Activated naive CD4-positive, alpha-beta T cell treated with anti-CD3 and anti-CD28 coated beads, Interleukin-2, amount 50 U/mL, for 72 hours (primary cell): ENCODE data around the gene NEDD4L. TPM values are rescaled to one million over a fixed set of nuclear protein-coding genes. Genes with fewer than 3 reads are reported as not detected.
"Not testable (repeated sequence)": the region's sequence is repeated elsewhere in the genome, so short reads cannot be mapped to it uniquely, and the experiment has no call there.

Experiments
- ATAC-seq, 2 donors: fragments of 150-1000 bp; cut with Tn5 transposase; 2 replicates each; pipeline ENCODE4 v1.10.0; 2021; ENCODE audit warnings: mild to moderate bottlenecking in 2 of 2, moderate library complexity in 2 of 2
- DNase-seq, 2 donors: peaks; one replicate each; pipeline ENCODE4 v3.0.0; 2021 to 2022; ENCODE audit warnings: low spot score in 2 of 2
- H3K27ac Mint-ChIP-seq, 2 donors: one replicate each; pipeline ENCODE4 v1.8.0; 2022; ENCODE audit warnings: mild to moderate bottlenecking in 2 of 2, mixed read lengths in 2 of 2
- H3K36me3 Mint-ChIP-seq, 2 donors: one replicate each; pipeline ENCODE4 v1.8.0; 2022; ENCODE audit warnings: mixed read lengths in 2 of 2
- H3K9me3 Mint-ChIP-seq, 2 donors: one replicate each; pipeline ENCODE4 v1.8.0; 2022; ENCODE audit warnings: mixed read lengths in 2 of 2
- total RNA-seq, 2 donors: library from RNA; stranded (reverse); gene quantifications; one replicate each; pipeline ENCODE4 v1.2.3, GENCODE V29; 2022

Gene NEDD4L
- total RNA-seq, 2 donors from 2014 or later = 1.7 to 8.3 TPM

DNA sequence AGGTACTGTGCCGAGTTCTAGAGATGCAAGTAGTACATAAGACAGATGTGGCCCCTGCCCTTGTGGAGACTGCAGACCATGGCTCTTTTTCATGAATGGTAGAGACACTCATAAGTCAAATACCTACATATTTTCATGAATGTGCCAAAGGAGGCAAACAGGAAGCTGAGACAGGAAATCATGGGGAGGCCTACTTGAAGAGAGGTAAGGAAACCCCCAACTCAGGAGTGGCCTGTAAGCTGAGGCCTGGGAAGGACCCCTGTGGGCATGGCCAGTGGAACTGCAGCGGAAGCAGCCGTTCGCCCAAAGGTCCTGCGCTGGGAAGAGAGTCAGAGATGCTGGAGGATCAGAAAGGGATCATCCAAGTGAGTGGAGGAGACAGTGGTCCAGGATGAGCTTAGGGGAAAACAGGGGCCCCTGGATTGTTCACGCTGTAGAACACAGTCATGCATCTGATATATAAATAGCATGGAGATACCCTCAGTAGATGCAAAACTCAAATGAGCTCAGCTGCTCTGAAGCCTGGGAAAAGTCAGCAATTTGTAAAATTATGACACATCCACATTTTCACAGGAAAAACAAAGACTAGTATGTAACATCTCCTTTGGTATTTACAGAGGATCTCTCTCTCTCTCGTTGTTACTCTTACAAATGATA lies 228.9 kb downstream of the NEDD4L start:
- Mint-ChIP-seq H3K9me3 (peaks cover 0 to 5% of the 10 kb centered on the region in 2 donors), H3K27ac (no peak overlapping the region), H3K36me3 (peaks cover 0 to 6% of the 10 kb centered on the region in 2 donors)
- ATAC-seq (no peak), DNase-seq (no peak)

DNA sequence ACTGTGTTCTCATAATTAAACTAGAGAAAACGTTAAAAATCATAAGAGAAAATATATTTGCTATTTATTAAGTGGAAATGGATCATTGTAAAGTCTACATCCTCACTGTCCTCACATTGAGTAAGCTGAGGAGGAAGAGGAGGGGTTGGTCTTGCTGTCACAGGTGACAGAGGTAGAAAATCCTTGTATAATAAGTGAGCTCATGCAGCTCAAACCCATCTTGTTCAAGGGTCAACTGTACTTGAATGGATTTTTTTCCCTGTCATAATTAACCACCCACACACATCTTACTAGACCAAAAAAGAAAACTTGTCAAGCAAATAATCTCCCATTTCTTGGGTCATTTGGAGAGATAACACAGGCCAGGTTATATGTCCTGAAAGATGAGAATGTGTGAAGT lies 231.2 kb downstream of the NEDD4L start:
- Mint-ChIP-seq H3K36me3 (peaks cover 0 to 6% of the 10 kb centered on the region in 2 donors), H3K27ac (no peak overlapping the region), H3K9me3 (peaks cover 0 to 5% of the 10 kb centered on the region in 2 donors)
- ATAC-seq (no peak), DNase-seq (no peak)

DNA sequence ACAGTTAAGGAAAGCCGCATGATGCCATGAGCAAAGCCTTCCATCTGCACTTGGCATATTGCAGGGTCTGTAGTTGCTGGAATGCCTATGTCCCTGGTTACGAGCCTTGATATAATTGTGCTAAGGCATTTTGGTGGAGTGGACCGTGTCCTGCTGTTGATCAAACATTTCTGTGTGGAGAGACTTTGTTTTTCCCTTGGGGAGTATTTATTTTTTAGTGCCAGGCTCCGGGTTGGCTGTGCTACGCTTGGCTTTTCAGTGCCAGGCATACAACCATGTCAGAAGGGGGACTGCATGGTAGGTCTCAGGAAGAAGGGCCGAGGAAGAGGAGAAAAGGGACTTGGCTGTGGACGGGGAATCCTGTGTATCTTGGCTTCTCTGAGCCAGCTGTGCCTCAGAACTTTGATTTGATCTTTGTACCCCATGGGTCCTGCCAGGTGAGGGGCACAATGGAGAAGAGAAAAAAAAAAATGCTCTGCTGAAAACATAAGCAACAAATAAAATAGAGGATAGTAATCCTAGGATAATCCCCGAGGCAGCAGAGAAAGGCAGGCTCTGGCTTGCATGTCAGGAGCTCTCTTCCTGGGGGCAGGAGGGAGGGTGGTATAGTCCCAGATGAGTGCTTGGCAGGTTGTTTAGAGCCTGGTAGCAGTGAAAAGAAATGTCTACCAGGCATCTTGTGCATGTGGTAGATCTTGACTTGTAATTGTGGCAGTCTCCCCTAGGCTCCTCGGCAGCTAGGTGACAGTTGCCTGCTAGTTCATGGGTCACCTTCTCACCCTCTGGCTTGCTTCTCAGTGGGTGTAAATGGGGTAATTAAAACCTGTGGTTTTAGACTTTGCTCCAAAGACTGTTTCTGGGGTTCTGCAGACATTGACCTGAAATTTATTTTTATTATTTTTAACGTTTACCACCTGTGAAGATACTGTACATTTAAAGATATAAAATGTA lies 233.0 kb downstream of the NEDD4L start:
- H3K27ac Mint-ChIP-seq = no peak overlapping the region
- ATAC-seq = no peak
- DNase-seq = no peak
- peaks cover 0 to 5% of the 10 kb centered on the region in 2 donors for H3K9me3 Mint-ChIP-seq
- peaks cover 0 to 6% of the 10 kb centered on the region in 2 donors for H3K36me3 Mint-ChIP-seq

DNA sequence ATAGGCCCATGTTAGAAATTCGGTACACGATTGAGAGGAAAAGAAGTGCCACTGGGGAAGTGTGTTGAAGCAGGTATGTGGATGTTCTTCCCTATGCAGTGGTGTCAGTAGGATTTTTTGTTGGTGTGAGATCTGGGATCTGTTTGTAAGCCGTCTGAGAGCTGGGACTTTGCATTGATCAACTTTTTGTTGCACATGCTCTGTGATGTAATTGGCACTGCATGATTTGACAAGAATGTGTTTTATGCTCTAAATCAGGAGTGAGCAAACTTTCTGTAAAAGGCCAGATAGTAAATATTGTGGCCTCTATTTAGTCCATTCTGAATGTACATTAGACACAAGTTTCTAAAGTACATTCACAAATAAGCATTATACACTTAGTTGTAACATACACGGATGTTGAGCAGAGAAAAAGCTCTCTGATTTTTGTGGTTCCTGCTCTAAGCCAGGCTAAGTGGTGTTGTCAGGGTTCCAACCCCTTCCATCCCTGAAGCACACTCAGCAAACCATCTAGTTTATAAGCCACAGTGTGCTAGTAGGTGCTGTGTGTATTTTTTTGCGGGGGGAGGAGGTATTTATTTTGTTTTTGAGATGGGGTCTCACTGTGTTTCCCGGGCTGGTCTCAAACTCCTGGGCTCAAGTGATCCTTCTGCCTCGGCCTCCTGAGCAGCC lies 235.6 kb downstream of the NEDD4L start:
- Mint-ChIP-seq H3K27ac (no peak overlapping the region), H3K9me3 (no peaks in the 10 kb centered on the region), H3K36me3 (no peaks in the 10 kb centered on the region)
- no peak for DNase-seq
- no peak for ATAC-seq

DNA sequence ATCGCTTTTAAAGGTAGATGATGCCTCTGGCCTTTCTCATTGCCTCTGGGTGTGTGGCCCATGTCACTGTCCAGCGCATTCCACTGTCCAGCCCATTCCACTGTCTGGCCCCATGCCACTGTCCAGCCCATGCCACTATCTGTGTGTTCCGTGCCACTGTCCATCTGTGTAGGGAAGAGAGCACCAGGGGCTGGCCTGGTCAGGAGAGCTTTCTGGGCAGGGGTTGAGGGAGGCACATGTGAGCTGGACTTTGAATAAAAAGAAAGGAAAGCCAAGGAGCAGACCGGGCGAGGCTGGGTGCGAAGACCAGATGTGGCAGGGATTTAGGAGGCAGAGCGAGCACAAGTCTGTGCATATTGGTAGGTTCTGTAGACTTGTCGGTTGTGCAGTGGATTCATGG lies 236.2 kb downstream of the NEDD4L start:
- Mint-ChIP-seq H3K27ac (no peak overlapping the region), H3K9me3 (no peaks in the 10 kb centered on the region), H3K36me3 (no peaks in the 10 kb centered on the region)
- DNase-seq (no peak), ATAC-seq (no peak)

DNA sequence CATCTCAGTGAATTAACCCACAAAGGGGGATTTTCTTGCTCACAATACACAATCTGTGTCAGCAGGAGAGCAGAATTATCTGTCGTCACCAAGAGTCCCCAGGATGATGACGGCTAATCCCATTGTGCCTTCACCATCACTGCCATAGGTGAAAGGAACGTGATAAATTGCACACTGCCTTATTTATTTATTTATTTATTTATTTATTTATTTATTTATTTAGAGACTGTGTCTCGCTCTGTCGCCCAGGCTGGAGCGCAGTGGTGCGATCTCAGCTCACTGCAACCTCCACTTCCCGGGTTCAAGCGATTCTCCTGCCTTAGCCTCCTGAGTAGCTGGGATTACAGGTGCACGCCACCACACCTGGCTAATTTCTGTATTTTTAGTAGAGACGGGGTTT lies 238.8 kb downstream of the NEDD4L start:
- not testable (repeated sequence) for DNase-seq, H3K27ac Mint-ChIP-seq

DNA sequence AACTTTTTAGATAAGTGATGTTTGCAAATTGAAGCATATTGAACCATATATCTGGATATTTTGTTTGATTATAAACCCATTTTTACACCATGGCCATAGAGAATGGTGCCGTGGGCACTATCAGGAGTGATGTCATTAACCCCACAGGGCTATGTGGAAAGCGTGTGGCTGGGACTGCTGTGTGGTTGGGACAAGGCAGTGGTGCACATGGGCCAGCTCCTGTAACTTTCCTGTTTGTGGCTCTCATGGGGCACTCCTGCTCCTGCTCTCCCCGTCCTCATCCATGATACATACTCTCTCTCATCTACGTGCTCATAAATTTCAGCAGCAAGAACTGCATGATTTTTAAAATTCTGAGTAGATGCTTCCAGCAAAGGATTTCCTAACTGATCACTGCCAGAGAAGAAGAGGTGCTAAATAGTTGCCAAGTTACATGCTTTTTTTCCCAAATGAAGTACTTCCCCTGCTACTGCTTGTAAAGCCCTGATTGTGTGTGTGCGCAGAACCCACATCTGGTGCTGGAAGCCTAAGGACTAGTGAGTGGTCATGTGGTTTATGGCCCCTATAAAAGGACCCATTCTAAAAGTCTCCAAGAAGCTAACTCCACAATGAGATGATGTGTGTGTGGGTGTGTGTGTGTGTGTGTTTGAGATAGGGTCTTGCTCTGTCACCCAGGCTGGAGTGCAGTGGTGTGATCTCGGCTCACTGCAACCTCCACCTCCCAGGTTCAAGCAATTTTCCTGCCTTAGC lies 240.8 kb downstream of the NEDD4L start:
- no peaks in the 10 kb centered on the region for H3K36me3 Mint-ChIP-seq
- no peaks in the 10 kb centered on the region for H3K9me3 Mint-ChIP-seq
- H3K27ac Mint-ChIP-seq = no peak overlapping the region
- ATAC-seq (no peak), DNase-seq (no peak)

More for the DNA sequence above, 238.8 kb downstream of the NEDD4L start:
- ATAC-seq, H3K36me3 Mint-ChIP-seq, H3K9me3 Mint-ChIP-seq: not testable (repeated sequence)

DNA sequence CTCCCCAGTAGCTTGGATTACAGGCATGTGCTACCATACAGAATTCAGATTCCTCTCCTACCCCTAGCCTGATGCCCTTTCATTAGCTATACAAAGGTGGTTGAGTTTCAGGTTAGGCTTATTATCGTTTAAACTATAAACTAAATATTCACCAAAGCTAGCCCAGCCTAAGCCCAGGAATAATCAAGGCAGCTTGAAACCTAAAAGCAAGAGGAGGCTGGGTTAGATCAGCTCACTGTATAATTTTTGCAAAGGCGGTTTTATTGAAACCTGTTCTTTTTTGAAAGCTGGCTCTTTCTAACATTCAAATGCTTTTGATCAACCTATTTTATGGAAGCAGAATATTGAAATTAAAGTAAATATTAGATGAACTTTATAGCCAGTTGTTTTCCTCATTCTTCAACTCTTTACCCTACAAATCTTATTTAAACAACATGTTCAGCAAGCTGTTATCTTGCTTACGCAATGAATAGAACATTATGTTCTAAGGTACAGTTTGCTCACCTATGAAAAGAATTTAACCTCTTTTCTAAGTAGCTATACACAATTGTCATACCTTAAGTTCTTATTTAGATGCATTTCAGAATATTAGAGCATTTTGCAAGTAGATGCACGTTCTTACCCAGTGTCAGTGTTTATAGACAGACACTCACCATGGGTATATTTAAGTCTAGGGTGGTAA lies 241.6 kb downstream of the NEDD4L start:
- DNase-seq (no peak), ATAC-seq (no peak)
- Mint-ChIP-seq H3K9me3 (no peaks in the 10 kb centered on the region), H3K36me3 (no peaks in the 10 kb centered on the region), H3K27ac (no peak overlapping the region)

DNA sequence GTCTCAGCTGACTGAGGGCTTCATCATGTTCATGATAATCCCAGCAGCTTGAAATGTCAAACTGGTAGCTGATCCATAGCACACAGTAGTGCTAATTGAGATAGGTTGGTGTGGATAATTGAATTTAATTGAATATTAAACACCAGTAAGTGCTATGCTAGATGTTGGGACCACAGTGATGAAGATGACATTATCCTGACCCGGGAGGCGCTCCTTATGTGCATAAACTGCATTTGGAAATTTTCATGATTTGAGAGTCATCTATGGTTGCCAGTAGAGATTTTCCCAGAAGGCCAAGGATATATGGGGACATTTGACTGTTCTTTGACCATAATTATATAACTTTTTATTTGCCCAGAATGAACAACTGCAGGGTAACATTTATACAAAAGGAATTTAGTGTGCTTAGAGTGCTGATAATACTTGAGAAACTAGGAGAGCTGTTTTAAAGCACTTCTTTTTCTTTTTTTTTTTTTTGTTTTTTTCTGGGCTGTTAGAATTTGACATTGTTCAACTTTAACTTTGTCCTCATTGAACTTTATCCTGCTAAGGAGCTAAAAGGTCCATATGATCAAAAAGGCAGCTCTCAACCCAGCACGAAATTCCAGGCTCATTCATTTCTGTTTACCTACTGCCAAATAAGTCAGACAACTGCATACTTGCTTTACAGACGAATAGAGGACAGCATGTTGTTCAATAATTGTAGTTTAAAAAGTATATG lies 242.8 kb downstream of the NEDD4L start:
- no peak for DNase-seq
- Mint-ChIP-seq H3K27ac (no peak overlapping the region), H3K9me3 (no peaks in the 10 kb centered on the region), H3K36me3 (no peaks in the 10 kb centered on the region)
- ATAC-seq = no peak

DNA sequence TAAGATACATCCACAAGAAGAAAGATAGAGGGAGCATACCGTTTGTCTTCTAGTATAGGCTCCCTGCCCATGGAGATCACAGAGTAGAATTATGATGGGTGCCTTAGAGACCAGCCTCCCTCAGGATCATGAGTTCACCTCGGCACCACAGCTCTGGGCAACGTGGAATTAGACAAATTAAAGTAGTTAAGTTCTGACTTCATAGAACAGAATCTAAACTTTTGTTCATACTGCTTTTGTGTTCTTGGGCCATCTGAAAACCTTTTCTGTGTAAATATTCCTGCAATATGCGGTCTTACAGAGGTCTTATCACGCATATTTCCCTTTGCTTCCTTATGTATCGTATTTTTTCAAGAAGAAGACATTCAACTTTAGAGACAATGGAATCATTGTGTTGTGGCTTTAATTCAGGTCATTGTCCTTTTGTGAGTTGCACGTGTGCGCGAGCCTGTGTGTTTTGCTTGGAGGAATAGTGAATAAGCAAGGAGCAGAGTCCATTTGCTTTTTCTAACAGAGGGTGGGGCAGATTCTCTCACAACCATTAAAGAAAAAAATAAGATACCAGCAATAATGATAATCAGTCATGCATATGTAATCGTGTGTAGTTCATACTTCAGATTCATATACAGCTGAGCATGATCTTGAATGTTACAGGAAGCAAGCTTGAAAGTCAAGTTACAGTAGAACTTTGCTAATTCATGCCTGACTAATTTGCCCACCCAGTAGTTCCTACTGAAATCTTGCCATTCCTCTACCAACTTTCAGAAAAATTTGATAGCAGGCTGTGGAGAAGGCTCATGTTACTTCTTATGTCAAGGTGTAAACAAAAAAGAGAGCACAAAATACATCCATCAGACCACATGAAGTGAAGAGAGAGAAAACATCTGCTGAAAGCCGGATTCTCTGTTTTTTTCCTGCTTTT lies 243.6 kb downstream of the NEDD4L start:
- no peaks in the 10 kb centered on the region for H3K9me3 Mint-ChIP-seq
- no peak for ATAC-seq
- H3K36me3 Mint-ChIP-seq = no peaks in the 10 kb centered on the region
- no peak for DNase-seq
- H3K27ac Mint-ChIP-seq = no peak overlapping the region

DNA sequence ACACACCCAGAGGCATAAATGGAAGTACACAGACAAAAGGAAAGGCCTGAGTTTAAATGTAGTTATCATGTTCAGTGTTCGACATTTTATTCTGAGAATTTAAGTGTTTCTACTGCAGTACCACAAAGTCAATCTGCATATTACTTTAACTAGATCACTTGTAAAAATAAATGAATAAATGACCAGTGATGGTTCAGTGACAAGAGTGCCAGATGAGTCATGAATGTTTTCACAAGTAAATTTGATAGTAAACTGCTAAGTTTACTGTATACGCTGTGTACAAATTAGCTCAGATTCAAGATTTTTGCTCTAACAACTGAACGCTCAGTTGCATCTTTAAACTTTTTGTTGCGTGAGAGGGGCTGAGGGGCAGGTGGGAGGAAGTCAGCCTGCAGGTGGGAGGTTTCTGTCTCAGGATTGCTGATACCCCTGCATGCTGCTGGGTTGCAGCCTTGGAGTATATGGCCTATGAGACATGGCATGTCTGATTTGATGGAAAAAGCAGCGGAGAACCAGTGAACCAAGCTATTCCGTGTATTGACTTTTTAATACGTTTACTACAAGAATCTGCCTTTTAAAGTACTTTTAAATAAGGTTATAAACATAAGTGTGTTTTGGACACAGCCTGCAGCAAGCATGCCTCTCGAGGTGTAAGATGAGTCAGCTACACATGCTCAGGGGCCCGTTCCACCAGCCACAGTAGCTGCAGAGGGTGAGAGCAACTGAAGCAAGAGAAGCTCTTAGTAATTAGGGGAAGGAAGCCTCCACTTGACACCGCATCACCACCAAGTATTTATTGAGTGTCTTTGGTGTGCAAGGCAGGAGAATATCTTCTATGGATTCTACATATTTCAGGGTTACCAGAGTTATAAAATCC lies 245.1 kb downstream of the NEDD4L start:
- H3K36me3 Mint-ChIP-seq = no peaks in the 10 kb centered on the region
- peak in 1 of 2 donors; percentile 65 for ATAC-seq
- DNase-seq = no peak
- H3K9me3 Mint-ChIP-seq = no peaks in the 10 kb centered on the region
- H3K27ac Mint-ChIP-seq = no peak overlapping the region

DNA sequence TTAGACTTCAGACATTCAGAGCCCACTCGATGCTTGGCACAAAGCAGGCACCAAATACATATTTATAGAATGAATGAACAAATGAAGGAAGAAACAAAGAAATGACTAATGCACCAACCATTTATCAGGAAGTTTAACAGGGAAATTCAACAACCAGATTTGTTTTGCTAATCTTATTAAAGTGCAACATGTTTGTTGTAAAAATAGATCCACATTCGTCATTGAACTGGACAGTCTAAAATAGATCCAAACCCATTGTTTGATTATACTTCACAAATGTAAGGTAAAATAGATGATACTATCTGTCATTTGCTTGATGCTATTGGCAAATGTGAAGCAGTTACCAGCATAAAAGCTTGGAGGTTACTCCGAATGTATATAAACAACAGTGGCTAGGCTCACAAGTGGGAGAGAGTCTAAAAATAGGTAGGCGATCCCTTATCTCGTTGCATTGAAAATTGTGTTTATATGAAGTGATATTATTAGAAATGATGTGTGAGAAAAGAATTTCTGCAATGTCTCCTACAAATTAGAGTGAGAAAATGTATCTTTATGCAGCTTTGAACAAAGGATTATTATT lies 246.2 kb downstream of the NEDD4L start:
- no peak for DNase-seq
- no peaks in the 10 kb centered on the region for H3K36me3 Mint-ChIP-seq
- H3K9me3 Mint-ChIP-seq = no peaks in the 10 kb centered on the region
- no peak for ATAC-seq
- no peak overlapping the region for H3K27ac Mint-ChIP-seq

DNA sequence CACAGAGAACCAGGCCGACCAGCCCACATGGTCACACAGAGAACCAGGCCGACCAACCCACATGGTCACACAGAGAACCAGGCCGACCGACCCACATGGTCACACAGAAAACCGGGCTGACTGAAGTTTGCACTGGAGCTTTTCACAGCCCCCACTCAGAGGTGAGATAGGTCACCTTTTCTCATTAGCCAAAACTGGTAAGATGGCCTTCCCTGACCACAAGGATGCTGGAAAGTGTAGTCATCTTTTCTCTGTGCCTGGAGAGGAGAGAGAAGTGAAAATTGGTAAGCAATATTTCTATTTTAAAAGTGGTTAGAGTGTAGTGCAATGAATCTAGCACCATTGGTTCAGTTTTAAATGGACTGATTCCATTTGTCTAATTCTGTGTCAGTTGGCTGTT lies 247.1 kb downstream of the NEDD4L start:
- DNase-seq (no peak), ATAC-seq (no peak)
- H3K27ac Mint-ChIP-seq = no peak overlapping the region
- H3K36me3 Mint-ChIP-seq = no peaks in the 10 kb centered on the region
- no peaks in the 10 kb centered on the region for H3K9me3 Mint-ChIP-seq

DNA sequence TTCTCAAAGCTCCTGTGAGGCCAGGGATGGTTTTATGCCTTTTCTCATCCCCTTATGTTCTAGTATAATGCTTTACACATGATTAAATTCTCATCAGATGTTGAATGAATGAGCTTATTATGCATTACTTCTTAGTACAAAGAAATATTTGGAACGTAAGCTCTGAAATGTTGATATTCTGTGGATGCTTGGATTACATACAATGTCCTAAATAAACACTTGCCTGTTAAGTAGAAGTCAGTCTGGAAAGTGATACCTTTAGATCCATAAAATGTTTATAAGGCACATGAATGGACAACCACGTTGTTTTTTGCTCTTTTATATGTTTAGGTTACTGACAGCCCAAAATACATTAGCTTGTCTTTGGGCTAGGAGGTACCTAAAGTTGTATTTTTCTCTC lies 248.6 kb downstream of the NEDD4L start:
- no peaks in the 10 kb centered on the region for H3K9me3 Mint-ChIP-seq

More for the DNA sequence above, 248.6 kb downstream of the NEDD4L start:
- no peak for DNase-seq
- H3K36me3 Mint-ChIP-seq = no peaks in the 10 kb centered on the region
- no peak overlapping the region for H3K27ac Mint-ChIP-seq
- ATAC-seq = no peak
